ENCODE measurements around the gene TBC1D2B.
"Not testable (repeated sequence)": the region's sequence is repeated elsewhere in the genome, so short reads cannot be mapped to it uniquely, and the experiment has no call there.

The TBC1D2B gene

GRCh38 chr15:77976760-77977525, 100.6 kb downstream of the TBC1D2B start:
- not testable (repeated sequence) for H3K4me3 ChIP-seq (replicated peaks; ENCODE audit: insufficient read depth, low read length); DNase-seq (ENCODE audit: low read depth in 1 of 2, low spot score in 1 of 2); H3K27me3 ChIP-seq (ENCODE audit: insufficient read depth, poor library complexity, severe bottlenecking); H3K27ac ChIP-seq (replicated peaks)

GRCh38 chr15:77976095-77976450, 101.4 kb downstream of the TBC1D2B start:
- not testable (repeated sequence) for H3K27me3 ChIP-seq (ENCODE audit: insufficient read depth, poor library complexity, severe bottlenecking); H3K4me3 ChIP-seq (replicated peaks; ENCODE audit: insufficient read depth, low read length); H3K27ac ChIP-seq (replicated peaks); DNase-seq (ENCODE audit: low read depth in 1 of 2, low spot score in 1 of 2)

- Histone ChIP-seq H3K27ac (replicated peaks) (no peak overlapping the region), H3K27me3 (ENCODE audit: insufficient read depth, poor library complexity, severe bottlenecking) (no peaks in the 10 kb centered on the region), H3K4me3 (replicated peaks; ENCODE audit: insufficient read depth, low read length) (no peak overlapping the region)
- DNase-seq (ENCODE audit: low read depth in 1 of 2, low spot score in 1 of 2): no peak
- TF ChIP-seq GABPA (IDR thresholded peaks at IDR 0.05; ENCODE audit: low read depth): no peak
- TF ChIP-seq POLR2AphosphoS5 (IDR thresholded peaks at IDR 0.05; ENCODE audit: low read depth): no peak
- TF ChIP-seq CTCF (IDR thresholded peaks at IDR 0.05; ENCODE audit: insufficient read depth, low read length): no peak
- no peak for TF ChIP-seq REST (IDR thresholded peaks at IDR 0.05; ENCODE audit: insufficient replicate concordance, low read depth)
- no peak for TF ChIP-seq SPI1 (IDR thresholded peaks at IDR 0.05; ENCODE audit: borderline replicate concordance, low read depth)
These were observed 102.0 kb downstream of the TBC1D2B start for GRCh38 chr15:77975332-77976094.

- Histone ChIP-seq H3K4me3 (replicated peaks; ENCODE audit: insufficient read depth, low read length) (no peak overlapping the region), H3K27me3 (ENCODE audit: insufficient read depth, poor library complexity, severe bottlenecking) (no peaks in the 10 kb centered on the region), H3K27ac (replicated peaks) (no peak overlapping the region)
- DNase-seq (ENCODE audit: low read depth in 1 of 2, low spot score in 1 of 2): no peak
- TF ChIP-seq GABPA (IDR thresholded peaks at IDR 0.05; ENCODE audit: low read depth) (no peak), SPI1 (IDR thresholded peaks at IDR 0.05; ENCODE audit: borderline replicate concordance, low read depth) (no peak), REST (IDR thresholded peaks at IDR 0.05; ENCODE audit: insufficient replicate concordance, low read depth) (no peak), POLR2AphosphoS5 (IDR thresholded peaks at IDR 0.05; ENCODE audit: low read depth) (no peak), CTCF (IDR thresholded peaks at IDR 0.05; ENCODE audit: insufficient read depth, low read length) (no peak)
These were observed 102.8 kb downstream of the TBC1D2B start for GRCh38 chr15:77974416-77975331.

Measured in HL-60 (cell line).